Endometrial microvascular endothelial cells (primary cell): ENCODE data around the gene RPRD2. TPM values are rescaled to one million over a fixed set of nuclear protein-coding genes. Genes with fewer than 3 reads are reported as not detected.

Source experiments
- in situ Hi-C: cut with HindIII; loops from 2 replicates; pipeline ENCODE4 v1.10.0; 2017; ENCODE audit warnings: low sequenced_read_pairs, low pct_unique_long_range_greater_than_20kb; ENCODE audit errors: inconsistent ontology term
- total RNA-seq: library from RNA; depleted of rRNA; stranded (reverse); fragments of >200 nt; gene quantifications from one replicate; pipeline ENCODE4 v1.2.3, GENCODE V29; 2015; ENCODE audit errors: inconsistent ontology term

The RPRD2 gene
- total RNA-seq, 1 donor from 2014 or later: 15.2 TPM

GRCh38 chr1:150444232-150444631 is 80.3 kb downstream of the RPRD2 start:
- in situ Hi-C loops: no loop called here

- in situ Hi-C loops: no loop called here
Measured at GRCh38 chr1:150456146-150456647, 92.2 kb downstream of the RPRD2 start.

GRCh38 chr1:150464422-150464826 is 100.5 kb downstream of the RPRD2 start:
- in situ Hi-C loops: no loop called here

GRCh38 chr1:150466964-150467363 is 103.0 kb downstream of the RPRD2 start:
- in situ Hi-C loops: no loop called here

- in situ Hi-C loops: no loop called here
Measured at GRCh38 chr1:150469291-150469690, 105.3 kb downstream of the RPRD2 start.

GRCh38 chr1:150472601-150473200 is 108.8 kb downstream of the RPRD2 start:
- in situ Hi-C loops: no loop called here

GRCh38 chr1:150473659-150474058 is 109.7 kb downstream of the RPRD2 start:
- in situ Hi-C loops: no loop called here

- in situ Hi-C loops: no loop called here
Measured at GRCh38 chr1:150474869-150475268, 110.9 kb downstream of the RPRD2 start.

GRCh38 chr1:150476754-150477153 is 112.8 kb downstream of the RPRD2 start:
- in situ Hi-C loops: no loop called here

GRCh38 chr1:150477320-150477719 is 113.4 kb downstream of the RPRD2 start:
- in situ Hi-C loops: no loop called here

GRCh38 chr1:150477733-150478132 is 113.8 kb downstream of the RPRD2 start:
- in situ Hi-C loops: no loop called here

- in situ Hi-C loops: no loop called here
Measured at GRCh38 chr1:150479370-150479769, 115.4 kb downstream of the RPRD2 start.

GRCh38 chr1:150479927-150480352 is 116.0 kb downstream of the RPRD2 start:
- in situ Hi-C loops: no loop called here

- in situ Hi-C loops: no loop called here
Measured at GRCh38 chr1:150484431-150484830, 120.5 kb downstream of the RPRD2 start.

GRCh38 chr1:150484861-150485260 is 120.9 kb downstream of the RPRD2 start:
- in situ Hi-C loops: no loop called here

- in situ Hi-C loops: no loop called here
Measured at GRCh38 chr1:150486966-150487762, 123.2 kb downstream of the RPRD2 start, which contains the start of gene TARS2. Gene TARS2 (plus strand): TSS chr1:150487419. CDS start chr1:150487451, 32 bp downstream.

GRCh38 chr1:150487763-150488115 is 123.8 kb downstream of the RPRD2 start:
- in situ Hi-C loops: no loop called here

GRCh38 chr1:150493175-150493574 is 129.2 kb downstream of the RPRD2 start:
- in situ Hi-C loops: no loop called here

GRCh38 chr1:150498342-150498741 is 134.4 kb downstream of the RPRD2 start:
- in situ Hi-C loops: no loop called here

- in situ Hi-C loops: no loop called here
Measured at GRCh38 chr1:150505431-150505830, 141.5 kb downstream of the RPRD2 start.
